ENCODE results near the gene TMX3. TPM values are rescaled to one million over a fixed set of nuclear protein-coding genes. Genes with fewer than 3 reads are reported as not detected.
A peak's percentile ranks its signal among the peaks of the same experiment; 100 is the strongest.

Gene TMX3
- total RNA-seq, 1 donor from 2014 or later: 89.6 TPM

DNA sequence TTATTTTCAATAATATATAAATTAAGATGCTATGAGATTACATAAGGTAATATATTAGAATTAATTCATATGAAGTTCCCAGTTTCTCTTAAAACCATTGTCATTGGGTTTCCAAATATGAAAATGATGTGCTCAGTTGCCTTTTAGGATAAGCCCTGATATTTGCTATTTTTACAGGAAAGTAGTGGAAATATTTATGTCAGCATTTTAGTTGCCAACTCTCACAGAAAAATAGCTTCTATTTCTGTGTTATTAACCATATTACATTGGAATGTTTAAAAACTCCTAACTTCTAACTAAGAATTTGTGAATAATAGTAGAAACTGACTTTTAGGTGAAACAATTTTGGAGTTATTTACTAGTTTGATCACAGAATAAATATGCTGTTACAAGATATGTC lies 74.0 kb downstream of the TMX3 start:
- H3K4me2 ChIP-seq: no peak overlapping the region
- no peaks in the 10 kb centered on the region for H3K79me2 ChIP-seq (ENCODE audit: low read depth)
- no peak for DNase-seq (ENCODE audit: low spot score)
- H2AFZ ChIP-seq (replicated peaks): no peak overlapping the region
- no peak overlapping the region for H3K27ac ChIP-seq
- no peaks in the 10 kb centered on the region for H3K27me3 ChIP-seq
- no peaks in the 10 kb centered on the region for H4K20me1 ChIP-seq (ENCODE audit: low read depth)
- Mint-ChIP-seq H3K27me3 (ENCODE audit: insufficient read depth, low read depth) (no peaks in the 10 kb centered on the region), H3K36me3 (no peaks in the 10 kb centered on the region), H3K9me3 (peaks cover 14% of the 10 kb centered on the region), H3K4me3 (no peak overlapping the region), H3K27ac (no peak overlapping the region), H3K4me1 (no peaks in the 10 kb centered on the region)
- H3K4me3 ChIP-seq: no peak overlapping the region
- TF ChIP-seq, protein P1, sequence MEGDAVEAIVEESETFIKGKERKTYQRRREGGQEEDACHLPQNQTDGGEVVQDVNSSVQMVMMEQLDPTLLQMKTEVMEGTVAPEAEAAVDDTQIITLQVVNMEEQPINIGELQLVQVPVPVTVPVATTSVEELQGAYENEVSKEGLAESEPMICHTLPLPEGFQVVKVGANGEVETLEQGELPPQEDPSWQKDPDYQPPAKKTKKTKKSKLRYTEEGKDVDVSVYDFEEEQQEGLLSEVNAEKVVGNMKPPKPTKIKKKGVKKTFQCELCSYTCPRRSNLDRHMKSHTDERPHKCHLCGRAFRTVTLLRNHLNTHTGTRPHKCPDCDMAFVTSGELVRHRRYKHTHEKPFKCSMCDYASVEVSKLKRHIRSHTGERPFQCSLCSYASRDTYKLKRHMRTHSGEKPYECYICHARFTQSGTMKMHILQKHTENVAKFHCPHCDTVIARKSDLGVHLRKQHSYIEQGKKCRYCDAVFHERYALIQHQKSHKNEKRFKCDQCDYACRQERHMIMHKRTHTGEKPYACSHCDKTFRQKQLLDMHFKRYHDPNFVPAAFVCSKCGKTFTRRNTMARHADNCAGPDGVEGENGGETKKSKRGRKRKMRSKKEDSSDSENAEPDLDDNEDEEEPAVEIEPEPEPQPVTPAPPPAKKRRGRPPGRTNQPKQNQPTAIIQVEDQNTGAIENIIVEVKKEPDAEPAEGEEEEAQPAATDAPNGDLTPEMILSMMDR (IDR thresholded peaks at IDR 0.05): no peak
- TF ChIP-seq EZH2 (IDR thresholded peaks at IDR 0.05) (no peak), EZH2phosphoT487 (IDR thresholded peaks at IDR 0.05) (no peak)
- H3K9me3 ChIP-seq (ENCODE audit: low read depth): no peaks in the 10 kb centered on the region
- H3K9ac ChIP-seq: no peak overlapping the region
- H3K4me1 ChIP-seq: no peaks in the 10 kb centered on the region
- no peaks in the 10 kb centered on the region for H3K36me3 ChIP-seq
- no peaks in the 10 kb centered on the region for H3F3A ChIP-seq (ENCODE audit: low read depth)

DNA sequence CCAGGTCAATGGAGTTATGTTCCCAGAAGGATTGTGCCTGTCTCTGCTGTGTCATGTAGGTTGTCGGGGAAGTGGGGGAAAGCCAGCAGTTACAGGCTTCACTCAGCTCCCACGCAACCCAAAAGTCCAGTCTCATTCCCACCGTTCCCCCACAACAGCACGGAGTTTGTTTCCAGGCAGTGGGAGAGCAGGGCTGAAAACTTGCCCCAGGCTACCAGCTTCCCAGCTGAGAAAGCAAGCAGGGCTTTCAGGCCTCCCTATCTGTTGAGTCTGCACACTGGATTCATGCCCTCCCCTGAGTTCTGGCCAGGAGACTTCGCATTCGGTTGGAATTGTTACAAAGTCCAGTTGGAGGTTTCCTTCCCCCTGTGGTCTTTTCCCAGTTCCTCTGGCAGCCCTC lies 76.3 kb downstream of the TMX3 start:
- H3K9me3 ChIP-seq (ENCODE audit: low read depth): no peaks in the 10 kb centered on the region
- no peak for DNase-seq (ENCODE audit: low spot score)
- peaks cover 16% of the 10 kb centered on the region for H3K9me3 Mint-ChIP-seq
- no peaks in the 10 kb centered on the region for H4K20me1 ChIP-seq (ENCODE audit: low read depth)
- no peak overlapping the region for H3K9ac ChIP-seq
- H3K27me3 ChIP-seq: no peaks in the 10 kb centered on the region
- no peaks in the 10 kb centered on the region for H3K36me3 ChIP-seq
- H3K79me2 ChIP-seq (ENCODE audit: low read depth): no peaks in the 10 kb centered on the region
- no peak overlapping the region for H3K27ac Mint-ChIP-seq
- H3K27me3 Mint-ChIP-seq (ENCODE audit: insufficient read depth, low read depth): no peaks in the 10 kb centered on the region
- H3K4me2 ChIP-seq: no peak overlapping the region
- no peaks in the 10 kb centered on the region for H3K4me1 Mint-ChIP-seq
- no peaks in the 10 kb centered on the region for H3K36me3 Mint-ChIP-seq
- no peaks in the 10 kb centered on the region for H3F3A ChIP-seq (ENCODE audit: low read depth)
- H3K4me1 ChIP-seq: no peaks in the 10 kb centered on the region
- no peak overlapping the region for H3K4me3 ChIP-seq
- H3K27ac ChIP-seq: no peak overlapping the region
- no peak for TF ChIP-seq EZH2phosphoT487 (IDR thresholded peaks at IDR 0.05)
- no peak for TF ChIP-seq EZH2 (IDR thresholded peaks at IDR 0.05)
- TF ChIP-seq, protein P1 (IDR thresholded peaks at IDR 0.05): no peak
- no peak overlapping the region for H3K4me3 Mint-ChIP-seq
- peak overlapping the region; percentile 34 for H2AFZ ChIP-seq (replicated peaks)

DNA sequence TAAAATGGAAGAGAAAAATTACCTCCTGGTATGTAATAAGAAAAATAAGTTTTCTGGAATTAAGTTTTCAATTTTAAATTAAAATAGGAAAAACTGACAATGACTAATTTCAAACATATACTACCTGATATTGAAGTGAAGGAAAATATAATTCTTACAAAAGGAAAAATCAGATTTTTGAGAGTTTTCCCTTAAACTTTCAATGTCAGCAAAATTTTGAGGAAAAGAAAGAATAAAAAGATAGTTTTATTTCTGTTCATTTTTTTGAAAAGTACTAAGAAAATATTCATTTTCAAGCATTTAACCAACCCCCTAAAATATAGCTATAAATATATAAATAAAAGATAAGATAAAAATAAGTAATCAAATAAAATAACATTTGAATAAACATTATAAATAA lies 87.1 kb downstream of the TMX3 start:
- no peak overlapping the region for H2AFZ ChIP-seq (replicated peaks)
- H3K4me2 ChIP-seq: no peak overlapping the region
- no peak overlapping the region for H3K9ac ChIP-seq
- Mint-ChIP-seq H3K27me3 (ENCODE audit: insufficient read depth, low read depth) (peaks cover 2% of the 10 kb centered on the region), H3K4me3 (no peak overlapping the region), H3K4me1 (no peaks in the 10 kb centered on the region), H3K27ac (no peak overlapping the region), H3K9me3 (peaks cover 2% of the 10 kb centered on the region), H3K36me3 (no peaks in the 10 kb centered on the region)
- DNase-seq (ENCODE audit: low spot score): no peak
- no peaks in the 10 kb centered on the region for H3K27me3 ChIP-seq
- H3K4me3 ChIP-seq: no peak overlapping the region
- H3K27ac ChIP-seq: no peak overlapping the region
- H3K36me3 ChIP-seq: no peaks in the 10 kb centered on the region
- TF ChIP-seq EZH2phosphoT487 (IDR thresholded peaks at IDR 0.05) (no peak), EZH2 (IDR thresholded peaks at IDR 0.05) (no peak)
- TF ChIP-seq, protein P1 (IDR thresholded peaks at IDR 0.05): no peak
- H3K79me2 ChIP-seq (ENCODE audit: low read depth): no peaks in the 10 kb centered on the region
- H3K9me3 ChIP-seq (ENCODE audit: low read depth): no peaks in the 10 kb centered on the region
- no peaks in the 10 kb centered on the region for H3F3A ChIP-seq (ENCODE audit: low read depth)
- no peaks in the 10 kb centered on the region for H3K4me1 ChIP-seq
- H4K20me1 ChIP-seq (ENCODE audit: low read depth): no peaks in the 10 kb centered on the region

Other genes with a start within 250 kb of the TMX3 start
- 14.1 and 26.2 TPM in 2 replicates for gene CCDC102B, start 83.0 kb upstream of the TMX3 start, total RNA-seq (ENCODE audit: low replicate concordance)

All from neural progenitor cell (in vitro differentiated cells).